HG03457 (cell line): ENCODE results near the gene ITGB8.
A peak's percentile ranks its signal among the peaks of the same experiment; 100 is the strongest.

ENCODE experiments used
- ATAC-seq: cut with Tn5 transposase; IDR thresholded peaks from one replicate; pipeline ENCODE4 v1.9.1; 2021; ENCODE audit warnings: moderate number of reproducible peaks; ENCODE audit not compliant: unreplicated experiment

ITGB8 gene

DNA sequence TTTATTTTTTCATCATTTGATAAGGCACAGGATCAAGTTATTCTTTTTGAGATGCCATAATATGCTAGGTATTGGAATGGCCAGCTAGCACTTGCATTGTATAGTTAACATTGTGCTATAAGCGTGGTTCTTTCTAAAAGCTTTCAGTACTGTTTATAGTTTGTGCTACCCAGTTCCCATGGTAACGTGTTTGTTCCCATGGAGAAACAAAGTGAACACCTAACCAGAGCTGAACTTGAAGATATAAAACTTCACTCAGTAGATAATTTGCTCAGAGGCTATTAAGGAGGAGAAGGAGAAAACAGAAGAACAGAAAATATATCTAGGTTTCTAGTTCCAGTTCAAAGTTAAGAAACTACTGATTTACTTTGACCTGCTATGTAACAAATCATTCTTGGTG lies 23.6 kb upstream of the ITGB8 start:
- ATAC-seq = peak; percentile 61

DNA sequence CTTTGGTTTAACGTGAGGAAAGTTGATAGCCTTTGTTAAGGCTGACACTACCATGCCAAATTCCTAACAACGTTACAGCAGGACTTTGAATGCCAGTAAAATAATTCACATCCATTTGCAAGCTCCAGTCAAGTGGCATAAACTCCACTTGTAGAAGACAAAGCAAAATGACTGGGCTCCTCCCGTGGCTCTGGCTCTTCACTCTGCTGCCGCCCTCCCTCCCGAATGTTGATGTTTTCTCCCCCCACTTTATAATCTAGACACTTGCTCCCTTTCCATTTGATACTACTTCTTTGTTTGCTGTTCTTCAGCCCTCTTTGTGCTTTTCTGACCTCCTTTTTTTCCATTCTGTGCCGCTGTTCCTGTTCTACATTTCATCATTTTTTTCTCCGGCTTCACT lies 22.8 kb upstream of the ITGB8 start:
- no peak for ATAC-seq

DNA sequence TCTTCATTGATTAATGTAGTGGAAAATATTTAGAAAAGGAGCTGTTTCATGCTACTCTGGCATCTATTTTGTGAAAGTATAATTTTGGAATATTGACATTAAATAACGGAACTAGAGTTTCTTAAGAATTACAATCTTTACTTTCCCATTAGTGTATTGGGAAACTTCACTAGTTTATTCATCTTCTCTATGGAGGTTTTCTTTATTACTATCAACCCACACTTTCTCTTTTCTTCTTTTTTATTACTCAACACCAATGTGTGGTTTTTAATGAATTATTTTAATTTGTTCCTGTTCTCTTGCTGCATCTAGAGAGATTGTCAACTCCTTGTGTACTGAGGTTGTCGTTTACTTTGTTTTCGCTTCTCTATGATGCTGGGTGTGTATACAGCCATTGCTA lies 20.4 kb upstream of the ITGB8 start:
- ATAC-seq = no peak

DNA sequence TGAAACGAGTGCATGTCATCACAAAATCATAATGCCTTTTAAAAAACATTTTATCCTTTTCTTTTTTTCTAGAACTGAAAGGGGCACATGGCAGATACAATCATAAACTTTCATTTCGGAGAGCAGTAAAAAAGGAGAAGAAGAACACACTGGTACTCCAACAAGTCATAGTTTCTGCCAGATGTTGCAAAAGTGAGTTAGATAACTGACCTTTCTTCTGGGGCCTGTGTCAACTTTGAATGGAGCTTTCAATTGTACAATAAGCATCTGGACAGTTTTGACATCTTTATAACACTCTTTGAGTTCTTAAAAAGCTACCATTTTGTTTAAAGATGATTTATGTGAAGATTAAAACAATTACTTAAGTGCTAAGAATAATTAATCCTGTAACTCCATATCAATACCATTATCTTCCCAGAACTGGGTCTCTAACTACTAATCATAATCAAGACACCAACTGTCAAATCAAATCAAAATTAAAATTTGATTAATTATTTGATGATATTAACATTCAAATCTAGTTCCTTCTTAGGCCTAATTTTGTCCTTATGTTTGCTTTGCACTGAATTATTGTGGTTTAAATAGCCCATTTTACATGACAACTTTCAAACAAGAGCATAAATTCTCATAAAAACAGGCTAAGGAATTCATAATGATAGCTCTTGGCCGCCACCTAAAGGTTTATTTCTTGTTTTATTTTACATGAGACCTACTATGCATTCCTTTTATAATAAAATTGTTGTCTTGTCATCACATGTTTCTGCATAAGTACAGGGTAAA lies 19.5 kb upstream of the ITGB8 start:
- no peak for ATAC-seq

DNA sequence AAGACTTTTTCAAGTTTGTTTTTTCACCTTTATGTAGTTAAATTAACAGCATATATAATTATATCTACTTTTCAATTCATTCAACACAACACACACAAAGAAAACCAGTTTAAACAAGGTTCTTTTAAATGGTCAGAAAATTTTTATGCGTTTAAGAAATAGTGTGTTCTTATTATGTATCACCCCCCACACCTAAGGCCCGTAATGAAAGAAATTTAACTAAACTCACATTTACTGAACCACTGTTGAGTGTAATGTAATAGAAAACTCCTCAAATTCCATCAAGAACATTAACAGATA lies 19.0 kb upstream of the ITGB8 start:
- ATAC-seq = no peak

DNA sequence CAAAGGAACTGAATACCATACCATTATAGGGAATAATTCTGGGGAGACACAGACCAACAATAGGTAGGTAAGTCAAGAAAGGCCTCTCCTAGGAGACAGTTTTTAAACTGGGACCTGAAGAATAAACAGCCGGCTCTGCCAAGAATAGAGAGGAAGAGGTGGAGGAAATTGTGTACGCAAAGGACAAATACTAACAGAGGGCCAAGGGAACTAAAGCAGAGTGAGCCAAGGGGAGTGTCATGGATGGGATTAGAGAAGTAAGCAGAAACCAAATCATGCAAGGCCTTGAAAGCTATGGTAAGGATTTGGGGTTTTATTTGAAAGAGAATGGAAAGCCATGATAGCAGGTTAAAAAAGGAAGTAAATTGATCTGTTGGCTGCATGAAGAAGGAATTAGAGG lies 18.1 kb upstream of the ITGB8 start:
- no peak for ATAC-seq

DNA sequence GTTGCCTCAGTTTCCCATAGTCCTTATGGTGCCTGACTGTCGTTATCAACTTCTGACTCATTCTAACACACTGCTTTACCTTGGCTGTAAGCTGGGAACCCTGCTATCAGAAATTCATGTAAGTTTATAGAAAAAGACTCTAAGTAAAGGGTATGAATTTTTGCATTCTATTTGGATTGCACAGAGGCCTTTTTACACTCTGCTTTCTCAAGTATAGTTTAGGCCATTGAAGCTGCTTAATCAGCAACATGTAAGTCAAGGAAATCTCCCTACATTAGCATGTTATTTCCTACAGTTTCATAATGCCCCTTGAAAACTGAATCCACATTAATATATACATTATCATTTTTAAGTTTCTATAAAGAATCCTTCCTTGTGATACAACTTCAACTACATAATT lies 17.1 kb upstream of the ITGB8 start:
- no peak for ATAC-seq

DNA sequence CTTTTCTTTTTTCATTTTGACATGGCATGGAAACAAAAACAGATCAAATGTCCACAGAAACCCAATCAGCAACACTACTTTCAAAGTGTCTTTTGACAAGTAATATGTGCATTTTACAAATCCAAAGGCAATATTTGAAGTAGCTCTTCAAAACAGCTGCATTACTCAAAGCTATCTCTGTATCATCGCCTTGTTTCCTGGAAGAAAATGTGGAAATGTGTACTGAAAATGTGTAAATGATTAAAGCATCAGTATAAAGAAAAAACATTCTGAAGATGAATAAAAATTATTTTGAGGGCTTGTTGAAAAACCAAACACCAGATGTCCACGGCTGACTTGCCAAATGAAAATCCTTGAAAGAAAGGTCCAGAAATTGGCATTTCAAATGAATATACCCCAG lies 16.5 kb upstream of the ITGB8 start:
- no peak for ATAC-seq

DNA sequence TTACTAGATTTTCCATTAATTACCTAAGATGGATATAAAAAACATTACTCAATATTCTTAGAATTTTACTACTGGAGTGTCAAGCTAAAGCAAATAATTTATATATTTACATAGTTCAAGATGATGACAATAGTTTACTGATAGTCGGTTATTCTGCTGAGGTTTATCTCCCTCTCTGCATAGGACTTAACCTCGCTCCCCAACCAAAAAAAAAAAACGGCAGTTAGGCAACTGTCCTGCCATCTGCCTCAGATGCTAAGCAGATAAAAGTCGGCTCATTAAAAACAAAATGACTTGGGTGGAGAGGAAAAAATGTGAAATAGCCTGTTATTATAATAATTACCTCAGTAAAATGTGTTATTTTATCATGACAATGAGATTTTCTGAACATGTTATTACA lies 14.0 kb upstream of the ITGB8 start:
- no peak for ATAC-seq

DNA sequence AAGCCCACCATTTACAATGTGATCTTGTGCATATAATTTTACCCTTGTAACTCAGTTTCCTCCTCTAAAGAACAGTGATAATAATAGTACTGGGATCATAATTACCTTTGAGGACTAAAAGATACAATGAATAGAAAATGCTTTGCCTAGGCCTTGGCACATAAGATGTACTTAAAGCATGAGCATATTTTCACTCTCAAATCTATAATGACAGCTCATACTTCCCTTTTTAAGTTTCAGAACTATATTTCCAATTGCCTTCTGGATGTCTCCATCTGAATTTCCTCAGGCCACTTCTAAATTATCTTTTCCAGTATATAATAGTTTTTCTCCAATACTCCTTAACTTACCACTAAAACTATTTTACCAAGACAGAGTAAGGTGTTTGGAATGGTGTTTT lies 13.3 kb upstream of the ITGB8 start:
- no peak for ATAC-seq

DNA sequence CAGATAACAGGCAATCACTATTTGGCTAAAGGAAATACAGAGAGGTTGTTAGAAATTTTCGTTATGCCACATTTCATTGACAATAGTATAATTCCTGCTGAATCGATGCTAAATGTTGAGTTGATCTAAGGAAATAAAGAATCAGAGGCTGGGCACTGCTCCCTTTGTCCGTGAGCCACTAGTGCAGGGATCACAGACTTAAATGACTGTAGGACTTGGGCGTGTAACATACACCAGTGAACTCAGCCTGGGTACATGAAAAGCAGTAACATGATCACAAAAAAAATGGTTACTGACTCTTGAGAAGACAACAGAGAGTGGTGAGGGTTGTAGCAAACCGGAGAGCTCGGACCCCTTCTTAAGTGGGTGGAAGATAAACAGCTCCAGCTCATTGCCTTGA lies 11.8 kb upstream of the ITGB8 start:
- no peak for ATAC-seq

DNA sequence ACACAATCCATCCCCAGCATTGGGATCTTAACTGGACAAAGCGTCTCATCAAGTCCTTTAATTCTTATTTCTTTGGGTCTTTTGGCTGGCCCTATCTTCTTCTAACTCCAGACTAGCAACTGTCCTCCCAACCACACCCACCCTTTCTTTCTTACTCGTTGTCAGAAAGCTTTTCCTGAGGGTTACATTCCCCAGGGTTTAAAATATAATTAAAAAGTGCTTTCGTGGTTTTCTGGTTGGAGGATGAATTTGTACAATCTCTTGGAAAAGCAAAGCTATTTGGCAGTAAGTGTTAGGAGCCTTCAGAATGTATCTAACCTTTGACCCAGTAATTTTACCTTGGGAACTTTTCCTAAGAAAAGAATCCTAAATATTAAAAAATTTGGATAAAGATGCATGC lies 10.4 kb upstream of the ITGB8 start:
- ATAC-seq = no peak

DNA sequence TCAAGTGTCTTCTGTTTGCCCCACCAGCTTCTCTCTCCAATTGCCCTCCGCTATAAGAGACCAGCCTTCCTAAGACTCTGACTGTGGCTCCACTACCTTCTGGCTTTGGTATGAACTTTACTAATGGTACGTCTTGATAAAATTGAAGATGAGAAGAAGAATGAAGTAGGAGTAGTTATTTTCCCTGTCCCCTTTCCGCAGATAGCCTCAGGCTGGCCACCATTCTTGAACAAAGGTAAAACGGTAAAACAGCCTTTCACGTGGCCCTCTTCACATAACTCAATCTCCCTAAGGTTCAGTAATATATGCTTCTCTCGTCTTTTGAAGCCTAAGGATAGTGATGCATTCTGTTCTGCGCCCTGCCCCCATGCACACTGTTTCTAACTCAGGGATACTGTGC lies 9.9 kb upstream of the ITGB8 start:
- no peak for ATAC-seq

DNA sequence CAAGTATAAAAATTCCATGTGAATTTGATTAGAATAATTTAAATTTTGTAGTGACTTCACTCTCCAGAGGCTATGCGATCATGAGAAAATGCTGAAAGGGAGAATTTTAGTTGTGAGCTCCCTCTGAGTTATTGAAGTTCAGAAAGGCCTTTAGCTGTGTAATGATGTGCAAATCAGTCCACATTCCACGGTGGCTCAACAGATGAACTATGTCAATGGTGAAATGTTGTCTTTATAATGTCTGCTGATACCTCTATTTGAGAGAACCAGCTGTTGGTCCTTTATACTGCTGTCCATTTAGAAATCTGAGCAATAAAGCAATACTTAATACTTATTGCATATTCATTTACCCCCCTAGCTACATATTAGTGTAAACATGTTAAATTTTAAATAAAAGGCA lies 7.1 kb upstream of the ITGB8 start:
- ATAC-seq = no peak

DNA sequence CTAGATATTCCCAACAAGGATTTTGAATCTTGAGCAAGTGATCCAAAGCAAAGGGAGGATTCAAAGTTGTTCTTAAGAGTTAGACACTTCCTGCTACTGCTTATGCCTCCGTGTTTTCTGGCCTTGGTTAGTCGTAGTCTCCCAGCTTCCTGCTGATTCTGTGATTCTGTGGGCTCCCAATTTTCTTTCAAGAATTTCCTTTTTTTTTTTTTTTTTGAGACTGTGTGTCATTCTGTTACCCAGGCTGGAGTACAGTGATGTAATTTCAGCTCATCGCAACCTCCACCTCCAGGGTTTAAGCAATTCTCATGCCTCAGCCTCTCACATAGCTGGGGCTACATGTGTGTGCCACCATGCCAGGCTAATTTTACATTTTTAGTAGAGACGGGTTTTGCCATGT lies 4.4 kb upstream of the ITGB8 start:
- ATAC-seq = no peak

DNA sequence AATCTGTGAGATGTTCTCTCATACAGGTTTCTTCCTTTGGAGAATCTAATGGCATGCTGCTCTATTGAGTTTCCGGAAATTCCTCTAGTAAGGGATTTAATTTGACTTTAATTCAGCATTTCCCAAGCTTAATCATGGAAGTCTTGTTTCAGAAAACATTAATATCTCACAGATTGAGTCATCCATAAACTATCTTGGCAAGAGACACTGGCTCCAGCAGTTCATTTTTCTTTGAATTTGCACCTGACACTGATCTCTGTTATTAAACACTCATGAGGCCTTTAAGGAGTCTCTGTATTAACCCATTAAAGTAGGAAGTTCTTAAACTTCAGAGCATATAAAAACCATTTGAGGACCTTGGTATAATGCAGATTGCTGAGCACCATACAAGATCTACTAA lies 3.6 kb upstream of the ITGB8 start:
- no peak for ATAC-seq

DNA sequence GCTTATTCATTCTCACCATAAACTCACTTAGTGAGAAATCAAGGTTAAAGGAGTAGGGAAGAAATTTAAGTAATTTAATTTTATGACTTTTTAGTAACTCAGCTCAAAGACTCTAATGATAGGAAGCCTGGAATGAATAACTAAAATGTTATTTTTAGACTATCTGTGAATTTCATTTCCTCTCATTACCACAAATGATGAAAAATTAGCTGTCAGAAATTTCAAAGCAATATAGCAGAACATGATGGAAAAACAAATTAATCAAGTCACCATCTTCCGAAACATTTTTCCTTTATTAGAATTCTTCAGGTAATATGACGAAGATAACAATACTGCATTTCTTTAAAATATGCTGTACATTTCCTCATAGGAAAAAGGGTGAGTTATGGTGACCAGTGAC lies 2.7 kb upstream of the ITGB8 start:
- ATAC-seq = no peak

DNA sequence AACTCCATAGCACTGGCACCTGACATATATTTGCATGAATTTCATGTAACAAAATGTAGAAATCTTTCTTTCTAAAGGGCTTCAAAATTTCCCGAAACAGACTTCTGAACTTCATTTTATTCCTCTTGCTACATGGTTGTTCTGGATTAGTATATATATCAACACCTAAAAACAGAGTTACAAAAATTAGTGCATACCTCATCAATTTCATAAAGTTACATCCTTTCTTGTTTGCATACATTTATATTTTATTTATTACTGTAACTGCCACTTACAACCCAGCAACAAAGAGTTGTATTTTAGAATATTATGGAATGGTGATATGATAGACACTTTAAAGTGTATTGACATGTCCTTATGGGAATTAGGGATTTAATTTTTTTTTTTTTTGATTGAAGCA lies 2.0 kb upstream of the ITGB8 start:
- ATAC-seq = no peak

DNA sequence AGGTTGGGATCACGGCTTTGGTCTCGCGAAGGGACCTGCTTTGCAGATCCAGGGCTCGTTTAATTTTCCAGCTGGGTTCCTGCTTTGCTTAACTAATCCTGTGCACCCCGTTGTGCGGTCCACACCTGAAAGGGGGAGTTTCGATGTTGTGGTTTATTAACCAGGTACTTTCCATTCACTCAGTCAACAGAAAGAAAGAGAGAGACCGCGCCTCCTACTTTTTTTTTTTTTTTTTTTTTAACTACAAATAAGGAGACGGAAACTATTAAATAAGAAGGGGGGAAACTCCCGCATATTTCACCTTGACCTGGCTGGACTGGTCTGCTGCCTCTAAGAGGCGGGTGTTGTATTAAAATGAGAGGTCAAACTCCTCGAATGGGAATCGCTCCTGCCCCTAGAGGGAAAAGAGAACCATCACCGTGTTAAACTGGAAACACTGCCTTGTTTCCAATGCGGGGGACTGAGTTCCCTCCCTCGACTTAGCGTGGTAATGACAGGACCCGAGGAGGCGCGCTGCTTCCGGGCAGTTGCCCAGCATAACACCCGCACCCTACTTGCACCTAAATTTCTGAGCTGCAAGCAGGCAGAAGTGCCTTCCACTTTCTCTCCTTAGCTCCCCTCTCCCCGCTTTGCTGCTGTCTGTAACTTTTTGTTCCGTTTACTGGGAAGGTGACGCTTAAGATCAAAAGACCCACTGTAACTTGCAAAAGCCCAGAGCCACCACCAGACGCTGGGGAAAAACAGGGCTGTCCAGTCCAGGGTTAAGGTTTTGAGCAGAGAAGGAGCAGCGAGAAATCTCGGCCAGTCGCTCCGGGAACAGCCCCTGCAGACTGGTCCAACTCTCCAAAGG lies 1.1 kb upstream of the ITGB8 start:
- peak; percentile 46 for ATAC-seq

DNA sequence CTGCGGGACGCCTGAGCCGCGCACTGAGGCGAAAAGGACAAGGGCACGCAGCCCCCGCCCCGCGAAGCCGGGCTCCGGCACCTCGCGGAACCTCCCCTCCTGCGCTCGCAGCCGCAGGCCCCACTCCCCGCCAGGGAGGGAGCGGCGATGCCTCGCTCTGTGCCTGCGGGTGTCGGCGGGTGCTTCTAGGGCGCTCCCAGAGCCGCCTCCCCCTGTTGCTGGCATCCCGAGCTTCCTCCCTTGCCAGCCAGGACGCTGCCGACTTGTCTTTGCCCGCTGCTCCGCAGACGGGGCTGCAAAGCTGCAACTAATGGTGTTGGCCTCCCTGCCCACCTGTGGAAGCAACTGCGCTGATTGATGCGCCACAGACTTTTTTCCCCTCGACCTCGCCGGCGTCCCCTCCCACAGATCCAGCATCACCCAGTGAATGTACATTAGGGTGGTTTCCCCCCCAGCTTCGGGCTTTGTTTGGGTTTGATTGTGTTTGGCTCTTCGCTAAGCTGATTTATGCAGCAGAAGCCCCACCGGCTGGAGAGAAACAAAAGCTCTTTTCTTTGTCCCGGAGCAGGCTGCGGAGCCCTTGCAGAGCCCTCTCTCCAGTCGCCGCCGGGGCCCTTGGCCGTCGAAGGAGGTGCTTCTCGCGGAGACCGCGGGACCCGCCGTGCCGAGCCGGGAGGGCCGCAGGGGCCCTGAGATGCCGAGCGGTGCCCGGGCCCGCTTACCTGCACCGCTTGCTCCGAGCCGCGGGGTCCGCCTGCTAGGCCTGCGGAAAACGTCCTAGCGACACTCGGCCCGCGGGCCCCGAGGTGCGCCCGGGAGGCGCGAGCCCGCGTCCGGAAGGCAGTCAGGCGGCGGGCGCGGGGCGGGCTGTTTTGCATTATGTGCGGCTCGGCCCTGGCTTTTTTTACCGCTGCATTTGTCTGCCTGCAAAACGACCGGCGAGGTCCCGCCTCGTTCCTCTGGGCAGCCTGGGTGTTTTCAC lies 519 bp downstream of the ITGB8 start:
- ATAC-seq = peak; percentile 12
